Measurements from ENCODE around the gene ANKRD52.
"Not testable (repeated sequence)": the region's sequence is repeated elsewhere in the genome, so short reads cannot be mapped to it uniquely, and the experiment has no call there.

Gene ANKRD52

DNA sequence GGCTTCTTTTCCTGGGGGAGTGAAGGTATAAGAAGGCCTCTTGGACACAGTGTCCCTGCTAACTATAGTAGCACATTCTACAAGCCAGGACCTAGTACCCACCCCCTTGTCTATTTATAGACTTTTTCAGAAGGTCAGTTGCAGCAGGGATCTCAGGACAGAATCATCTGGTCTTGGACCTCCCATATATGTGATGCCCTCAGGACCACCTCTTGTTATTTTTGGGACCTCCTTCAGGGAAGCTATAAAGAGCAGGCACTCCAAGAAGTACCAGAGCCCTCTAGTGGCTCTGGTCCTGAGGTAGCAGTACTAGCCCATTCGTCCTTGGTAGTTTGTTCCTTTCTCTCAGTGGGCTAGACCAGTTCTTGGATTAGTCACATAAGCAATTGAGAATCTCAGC lies 12.8 kb upstream of the ANKRD52 start:
- no peak for DNase-seq

DNA sequence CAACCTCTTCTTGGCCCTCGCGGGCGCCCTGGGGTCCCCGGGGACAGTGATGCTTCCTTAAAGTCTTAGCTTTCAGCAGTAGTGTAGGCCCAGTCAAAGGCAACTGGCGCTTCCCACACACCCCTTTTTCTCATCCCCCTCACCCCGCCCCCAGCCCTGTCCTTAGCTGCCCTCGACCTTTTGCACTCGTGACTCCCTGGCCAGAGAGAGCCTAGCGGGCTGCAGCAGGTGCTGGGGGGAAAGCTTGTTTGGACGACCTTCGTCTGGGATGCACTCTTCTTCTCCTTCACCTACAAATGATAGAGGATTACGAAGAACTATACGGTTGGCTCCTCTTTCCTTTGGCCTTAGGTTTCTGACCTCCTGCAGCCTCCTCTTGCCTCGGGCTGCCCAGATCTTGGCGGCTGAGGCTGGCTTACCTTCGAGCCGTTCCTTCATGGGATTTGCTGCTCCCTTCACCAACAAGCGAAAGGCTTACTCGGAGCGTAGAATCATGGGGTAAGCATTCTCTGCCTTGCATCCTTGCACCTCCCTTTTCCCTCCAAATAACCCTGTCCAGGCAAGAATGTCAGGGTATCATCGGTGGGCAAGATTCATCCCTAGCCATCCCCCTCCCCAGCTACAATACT lies 9.4 kb upstream of the ANKRD52 start:
- DNase-seq: no peak

DNA sequence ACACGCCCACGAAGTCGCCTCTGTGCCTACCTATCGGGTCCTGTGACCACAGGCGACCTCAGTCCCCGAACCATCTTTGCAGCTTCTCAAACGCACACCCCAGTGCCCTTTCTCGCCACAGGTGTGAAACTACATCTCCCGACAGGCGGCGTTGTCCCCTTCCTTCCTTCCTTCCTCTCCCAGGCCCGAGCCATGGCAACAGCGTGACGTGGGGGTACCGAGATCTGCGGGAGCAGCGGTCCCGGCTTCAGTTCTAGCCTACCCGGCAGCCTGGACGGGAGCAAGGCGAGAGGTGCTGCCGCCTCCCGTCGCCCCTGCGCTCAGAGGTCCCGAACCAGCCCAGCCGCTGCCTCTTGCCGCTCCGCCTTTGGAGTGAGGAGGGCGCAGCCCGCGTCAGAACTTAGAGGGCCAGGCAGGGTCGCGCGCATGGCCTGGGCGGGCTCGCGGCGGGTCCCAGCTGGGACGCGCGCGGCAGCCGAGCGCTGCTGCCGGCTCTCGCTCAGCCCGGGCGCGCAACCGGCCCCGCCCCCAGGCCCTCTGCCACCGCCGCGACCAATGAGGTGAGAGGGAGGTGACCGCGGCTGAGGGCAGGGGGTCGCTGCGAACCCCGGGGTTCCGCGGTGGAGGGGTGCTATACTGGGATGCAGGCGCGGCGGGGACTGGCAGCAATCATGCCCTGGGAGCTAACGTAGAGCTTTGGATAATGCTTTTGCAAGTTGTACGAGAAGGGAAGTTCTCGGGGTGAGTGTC lies 8.7 kb upstream of the ANKRD52 start, which contains the start of gene COQ10A:
Gene COQ10A, plus strand, starts transcription at position 250 of the 750 bp plus-strand sequence. Its CDS starts 177 bp downstream, at position 427.
- DNase-seq: peak; percentile 87 to 91

DNA sequence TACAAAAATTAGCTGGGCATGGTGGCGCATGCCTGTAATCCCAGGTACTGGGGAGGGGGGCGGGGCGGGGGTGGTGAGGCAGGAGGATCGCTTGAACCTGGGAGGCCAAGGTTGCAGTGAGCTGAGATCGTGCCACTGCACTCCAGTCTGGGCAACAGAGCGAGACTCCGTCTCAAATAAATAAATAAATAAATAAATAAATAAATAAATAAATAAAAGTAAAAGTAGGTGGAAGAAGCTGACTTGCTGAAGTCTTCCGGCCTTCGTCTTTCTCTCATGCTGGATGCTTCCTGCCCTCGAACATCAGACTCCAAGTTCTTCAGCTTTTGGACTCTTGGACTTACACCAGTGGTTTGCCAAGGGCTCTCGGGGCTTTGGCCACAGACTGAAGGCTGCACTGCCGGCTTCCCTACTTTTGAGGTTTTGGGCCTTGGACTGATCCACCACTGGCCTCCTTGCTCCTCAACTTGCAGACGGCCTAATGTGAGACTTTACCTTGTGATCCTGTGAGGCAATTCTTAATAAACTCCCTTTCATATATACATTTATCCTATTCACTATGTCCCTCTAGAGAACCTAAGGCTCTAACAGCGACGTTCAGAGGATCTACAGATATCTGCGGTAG lies 8.0 kb upstream of the ANKRD52 start:
- DNase-seq: not testable (repeated sequence)

DNA sequence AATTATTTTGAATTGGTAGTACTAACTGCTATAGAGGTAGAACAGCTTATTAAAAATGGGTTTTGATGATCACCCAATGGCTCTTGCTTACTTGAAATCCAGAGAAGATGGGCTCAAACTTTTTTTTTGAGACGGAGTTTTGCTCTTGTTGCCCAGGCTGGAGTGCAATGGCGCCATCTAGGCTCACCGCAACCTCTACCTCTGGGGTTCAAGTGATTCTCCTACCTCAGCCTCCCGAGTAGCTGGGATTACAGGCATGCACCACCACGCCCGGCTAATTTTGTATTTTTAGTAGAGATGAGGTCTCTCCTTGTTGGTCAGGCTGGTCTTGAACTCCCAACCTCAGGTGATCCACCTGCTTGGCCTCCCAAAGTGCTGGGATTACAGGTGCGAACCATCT lies 4.8 kb upstream of the ANKRD52 start:
- DNase-seq: peak; percentile 13 to 36

DNA sequence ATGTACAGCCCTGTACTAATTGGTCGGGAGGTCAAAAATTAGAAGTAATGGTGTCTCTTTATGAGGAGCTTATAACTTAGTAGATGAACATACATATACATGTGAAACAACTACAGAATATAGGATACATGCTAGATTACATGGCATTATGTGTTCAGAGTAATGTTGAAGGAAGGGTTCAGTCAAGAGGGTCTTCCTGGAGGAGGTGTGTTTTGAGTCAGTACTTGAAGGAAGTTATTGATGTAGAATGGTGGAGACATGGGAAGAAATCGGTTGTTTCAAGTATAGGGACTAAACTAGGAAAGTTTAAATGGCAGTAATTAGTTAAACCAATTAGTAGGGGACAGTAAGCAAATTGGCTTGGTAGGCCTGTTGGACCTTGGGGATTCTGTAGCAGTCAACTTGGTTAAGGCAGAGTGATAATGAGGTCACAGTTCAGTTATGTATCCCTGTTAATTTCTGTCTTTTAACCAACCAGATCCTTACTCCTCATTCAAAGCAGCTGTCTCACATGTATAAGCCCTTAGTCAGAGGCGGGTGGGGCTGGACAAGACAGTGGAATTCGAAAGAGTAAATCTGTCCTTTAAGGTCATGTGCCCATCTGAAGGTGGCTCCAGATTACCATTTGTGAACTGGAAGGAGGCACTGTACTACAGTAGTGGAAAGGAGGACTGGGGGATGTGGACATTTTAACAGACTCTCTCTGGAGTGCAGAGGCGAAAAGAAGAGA lies 3.5 kb upstream of the ANKRD52 start:
- no peak for DNase-seq

DNA sequence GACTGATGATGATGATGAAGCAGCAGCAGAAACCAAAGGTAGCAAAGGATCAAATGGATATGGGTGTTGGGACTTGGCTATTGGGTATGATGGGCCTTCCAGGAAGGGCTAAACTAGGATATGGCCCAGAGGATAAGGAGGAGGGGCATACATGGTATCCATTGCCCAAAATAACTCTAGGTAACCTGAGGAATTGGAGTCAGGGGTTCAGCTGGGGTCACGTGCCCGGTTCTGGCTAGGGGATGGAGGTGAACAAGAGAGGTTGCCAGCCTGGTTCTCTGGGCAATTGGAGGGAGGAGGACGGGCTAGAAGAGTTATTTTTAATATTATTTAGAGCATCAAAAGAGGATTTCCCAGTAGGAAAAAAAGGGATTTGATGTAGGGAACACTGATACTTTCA lies 2.7 kb upstream of the ANKRD52 start:
- DNase-seq: no peak

DNA sequence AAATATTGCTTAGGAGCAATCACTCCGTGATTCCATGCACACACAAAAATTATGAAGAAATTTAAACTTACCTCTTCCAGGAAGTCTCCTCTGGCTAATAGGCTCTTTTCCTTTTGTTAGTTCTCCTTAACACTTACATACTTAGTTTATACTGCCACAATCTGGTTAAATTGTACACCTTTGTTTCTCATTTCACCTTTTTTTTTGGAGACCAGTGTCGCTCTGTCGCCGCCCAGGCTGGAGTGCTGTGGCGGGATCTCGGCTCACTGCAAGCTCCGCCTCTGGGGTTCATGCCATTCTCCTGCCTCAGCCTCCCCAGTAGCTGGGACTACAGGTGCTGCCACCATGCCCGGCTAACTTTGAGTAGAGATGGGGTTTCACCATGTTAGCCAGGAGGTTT lies 2.2 kb upstream of the ANKRD52 start:
- no peak for DNase-seq

DNA sequence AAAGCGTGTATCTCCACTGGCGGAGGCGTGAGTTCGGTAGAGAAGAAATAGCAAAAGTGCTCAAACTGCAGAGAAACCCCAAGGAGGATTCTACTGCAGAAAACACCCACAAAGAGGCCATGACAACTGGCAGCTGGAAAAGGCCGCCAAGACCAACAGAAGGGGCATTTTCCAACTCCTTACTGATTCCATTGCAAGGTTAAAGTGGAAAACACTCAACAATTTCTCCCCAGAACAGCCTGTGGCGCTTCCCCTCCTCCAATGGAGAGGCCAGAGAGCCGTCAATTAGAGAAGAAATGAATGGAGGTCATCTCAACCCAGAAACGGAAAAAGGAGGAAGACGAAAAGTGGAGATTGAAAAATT lies 618 bp upstream of the ANKRD52 start:
- DNase-seq: no peak

DNA sequence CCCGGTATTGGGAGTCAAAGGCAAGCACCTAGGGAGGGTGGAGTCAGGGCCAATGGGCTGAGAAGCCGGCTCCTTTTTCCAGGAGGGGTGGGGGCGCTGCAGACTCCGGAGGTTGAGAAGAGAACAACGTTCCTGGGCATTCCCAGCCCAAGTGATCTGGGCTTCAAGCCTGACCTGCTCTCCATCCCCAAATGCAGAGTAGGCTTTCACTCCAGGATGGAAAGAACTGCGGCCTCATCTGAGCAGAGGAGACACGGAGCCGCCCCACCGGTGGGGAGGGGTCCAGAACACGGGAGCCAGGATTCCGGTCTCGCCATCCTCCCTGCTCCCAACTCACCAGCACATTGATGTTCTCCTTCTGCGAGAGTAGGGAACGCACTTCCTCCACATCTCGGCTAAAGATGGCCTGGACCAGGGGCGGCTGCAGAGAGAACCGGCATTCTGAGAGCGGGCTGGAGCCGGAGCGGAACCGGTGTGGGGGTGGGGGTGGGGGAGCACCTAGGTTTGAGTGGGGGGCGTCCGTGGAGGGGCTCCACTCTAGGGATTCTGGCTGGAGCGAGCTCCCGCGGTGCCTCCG lies 605 bp downstream of the ANKRD52 start:
- DNase-seq: peak; percentile 21 to 35

DNA sequence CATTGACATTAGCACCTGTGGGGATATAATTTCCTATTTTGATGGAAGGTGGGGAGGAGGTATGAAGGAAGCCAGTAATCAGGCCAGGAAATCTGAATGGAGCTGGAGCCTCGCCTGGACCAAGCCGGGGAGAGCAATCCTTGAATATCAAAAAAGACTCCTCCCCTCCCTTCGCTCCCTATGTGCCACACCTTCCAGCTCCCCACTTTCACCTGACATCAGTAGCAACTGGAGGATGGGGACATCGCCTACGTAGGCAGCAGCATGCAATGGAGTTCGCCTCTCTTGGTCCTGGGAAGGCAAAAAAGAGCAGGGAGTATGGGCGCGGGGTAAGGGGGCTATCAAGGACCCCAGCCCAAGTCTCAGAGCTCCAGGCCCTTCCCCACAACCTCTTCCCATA lies 1.1 kb downstream of the ANKRD52 start:
- no peak for DNase-seq

DNA sequence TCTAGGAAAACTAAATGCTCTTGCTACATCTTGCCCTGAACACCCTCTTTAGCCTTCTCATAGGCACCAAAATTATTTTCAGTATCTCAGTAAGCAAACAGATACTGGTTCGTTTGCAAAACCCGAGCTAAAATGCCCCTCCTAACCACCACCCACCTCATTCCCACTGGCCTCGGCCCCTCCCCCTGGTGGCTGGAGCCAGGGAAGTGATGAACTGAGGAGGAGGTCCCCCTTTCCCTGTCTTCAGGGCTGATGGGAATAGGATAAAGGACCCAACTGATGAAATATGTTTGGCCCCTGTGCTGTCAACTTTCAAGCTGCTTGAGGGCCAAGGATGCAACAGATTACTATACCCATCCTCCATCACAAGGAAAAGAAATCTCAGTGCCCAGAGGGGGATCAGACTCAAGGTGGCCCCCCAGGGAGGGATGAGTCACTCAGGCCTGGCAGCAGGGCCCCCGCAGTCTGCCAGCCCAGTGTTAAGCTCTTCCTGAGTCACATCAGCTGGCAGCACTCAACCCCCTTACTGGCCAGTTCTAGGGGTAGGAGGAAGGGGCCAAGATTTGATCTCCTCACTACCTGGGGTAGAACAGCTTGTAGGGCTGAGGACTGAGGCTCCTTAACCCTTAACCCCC lies 1.7 kb downstream of the ANKRD52 start:
- DNase-seq: no peak

DNA sequence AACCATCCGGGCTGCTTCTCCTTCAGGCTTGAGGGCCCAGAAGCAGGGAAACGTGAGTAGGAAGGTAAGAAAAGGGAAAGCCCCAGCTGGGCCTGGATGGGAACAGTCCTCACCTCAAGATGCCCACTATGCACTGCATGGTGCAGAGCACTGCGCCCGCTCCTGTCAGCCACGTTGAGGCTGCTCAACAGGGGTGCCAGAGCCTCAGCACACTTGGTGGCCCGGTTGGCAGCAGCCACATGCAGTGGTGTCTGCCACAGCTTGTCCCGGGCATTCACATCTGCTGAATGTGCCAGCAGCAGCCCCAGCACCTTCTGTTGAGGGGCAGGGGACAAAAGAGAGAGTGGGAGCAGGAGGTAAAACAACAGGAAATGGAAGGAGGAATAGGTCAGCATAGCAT lies 2.5 kb downstream of the ANKRD52 start:
- no peak for DNase-seq

DNA sequence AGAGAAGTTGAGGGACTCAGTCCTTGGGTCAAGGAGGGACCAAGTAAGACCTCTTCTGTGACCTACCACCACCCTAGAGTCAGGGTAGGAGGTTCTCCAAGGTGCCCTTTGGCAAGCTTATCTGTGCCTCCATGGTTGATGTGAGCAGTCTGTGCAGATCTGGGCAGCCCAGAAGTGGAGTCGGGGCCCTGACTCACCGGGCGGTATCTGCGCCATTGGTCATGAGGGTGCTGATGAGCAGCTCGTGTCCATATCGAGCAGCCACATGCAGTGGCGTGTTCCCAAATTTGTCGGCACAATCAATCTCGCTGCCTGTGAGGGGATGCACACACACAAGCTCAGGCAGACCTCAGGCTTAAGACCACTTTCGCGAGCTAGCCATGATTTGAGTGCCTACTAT lies 5.1 kb downstream of the ANKRD52 start:
- DNase-seq: no peak

DNA sequence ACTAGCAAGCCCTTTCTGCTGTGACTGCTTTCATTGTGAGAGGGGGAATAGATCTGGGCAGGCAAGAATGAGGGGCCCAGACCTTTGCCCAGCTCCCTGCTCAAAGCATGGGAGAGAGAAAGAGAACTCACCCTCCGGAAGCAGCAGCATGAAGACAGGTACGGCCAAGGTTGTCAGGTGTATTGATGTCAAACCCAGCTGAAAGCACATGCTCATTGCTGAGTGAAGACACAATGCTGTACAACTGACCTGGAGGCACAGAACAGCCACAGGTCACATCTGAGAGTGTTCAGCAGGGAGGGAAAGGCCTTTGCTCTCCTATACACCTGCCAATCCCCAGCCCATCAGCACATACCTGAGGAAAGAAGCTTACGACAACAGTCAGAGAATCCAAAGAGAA lies 5.5 kb downstream of the ANKRD52 start:
- DNase-seq: no peak

DNA sequence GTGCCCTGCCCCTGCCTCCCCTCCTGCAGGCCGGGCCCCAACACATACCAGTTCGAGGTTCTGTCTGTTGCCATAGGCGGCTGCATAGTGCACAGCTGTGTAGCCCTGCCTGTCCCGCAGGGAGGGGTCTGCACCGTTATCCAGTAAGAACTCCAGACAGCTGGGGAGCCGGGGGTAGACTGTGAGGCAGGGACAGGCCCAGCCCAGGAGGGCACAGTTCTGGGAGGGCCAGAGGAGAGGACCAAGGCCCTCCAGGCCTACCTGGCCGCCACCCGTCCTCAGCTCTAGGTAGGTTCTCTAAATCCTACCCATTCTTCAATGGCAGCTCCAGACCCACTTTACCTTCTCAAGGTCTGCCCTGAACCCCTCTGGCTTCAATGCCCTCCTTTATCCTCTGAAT lies 9.5 kb downstream of the ANKRD52 start:
- no peak for DNase-seq

DNA sequence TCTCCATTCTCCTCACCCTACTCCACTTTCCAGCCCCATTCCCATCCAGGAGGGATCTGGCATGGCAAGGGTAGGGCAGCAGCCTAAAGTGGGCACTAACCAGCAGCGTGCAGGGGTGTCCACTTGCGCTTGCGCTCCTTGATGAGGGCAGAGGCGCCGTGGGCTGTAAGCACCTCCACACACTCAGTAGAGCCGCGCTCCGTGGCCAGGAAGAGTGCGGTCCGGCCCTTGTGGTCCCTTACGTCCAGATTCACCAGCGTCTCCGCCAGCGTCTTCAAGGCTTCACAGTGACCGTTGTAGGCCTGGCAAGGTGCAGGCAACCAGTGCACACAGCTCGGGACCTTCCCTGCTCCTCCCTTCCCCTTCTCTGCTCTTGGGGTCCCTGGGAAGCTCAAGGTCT lies 10.3 kb downstream of the ANKRD52 start:
- DNase-seq: no peak

DNA sequence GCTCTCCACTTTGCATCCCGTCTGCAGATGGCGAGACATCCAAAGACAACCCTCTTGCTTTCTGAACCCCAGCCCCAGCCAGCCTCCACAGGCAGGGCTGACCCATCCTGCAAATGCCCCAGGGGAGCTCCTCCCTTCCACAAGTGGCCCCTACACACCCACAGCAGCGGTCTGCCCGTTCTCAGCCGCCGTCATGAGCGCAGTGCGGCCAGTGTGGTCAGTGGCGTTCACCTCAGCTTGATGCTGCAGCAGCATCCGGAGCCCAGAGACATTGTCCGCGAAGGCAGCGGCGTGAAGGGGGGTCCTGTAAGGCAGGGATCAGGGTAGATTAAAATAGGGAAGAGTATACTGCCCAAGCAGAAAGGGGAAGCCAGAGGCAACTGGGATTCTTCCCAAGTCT lies 13.7 kb downstream of the ANKRD52 start:
- no peak for DNase-seq

DNA sequence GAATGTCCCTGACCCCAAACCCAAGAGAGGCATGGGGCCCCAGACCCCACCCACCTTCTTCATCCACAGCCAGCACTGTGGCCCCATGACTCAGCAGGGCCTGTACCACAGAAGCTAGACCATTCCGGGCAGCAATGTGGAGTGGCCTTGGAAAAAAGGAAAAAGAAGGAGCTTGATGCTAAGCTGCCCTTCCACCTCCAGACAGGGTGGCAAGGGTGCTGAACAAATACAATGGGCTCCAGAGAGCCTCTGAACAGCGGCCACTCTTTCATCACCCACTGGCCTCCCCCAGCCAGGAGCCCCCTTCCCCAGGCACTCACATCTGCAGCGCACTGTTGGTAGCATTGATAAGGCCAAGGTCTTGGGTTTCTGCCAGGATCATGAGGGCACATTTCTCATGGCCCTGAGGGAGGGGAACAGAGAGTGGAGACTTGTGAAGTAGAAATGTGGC lies 14.4 kb downstream of the ANKRD52 start:
- no peak for DNase-seq

DNA sequence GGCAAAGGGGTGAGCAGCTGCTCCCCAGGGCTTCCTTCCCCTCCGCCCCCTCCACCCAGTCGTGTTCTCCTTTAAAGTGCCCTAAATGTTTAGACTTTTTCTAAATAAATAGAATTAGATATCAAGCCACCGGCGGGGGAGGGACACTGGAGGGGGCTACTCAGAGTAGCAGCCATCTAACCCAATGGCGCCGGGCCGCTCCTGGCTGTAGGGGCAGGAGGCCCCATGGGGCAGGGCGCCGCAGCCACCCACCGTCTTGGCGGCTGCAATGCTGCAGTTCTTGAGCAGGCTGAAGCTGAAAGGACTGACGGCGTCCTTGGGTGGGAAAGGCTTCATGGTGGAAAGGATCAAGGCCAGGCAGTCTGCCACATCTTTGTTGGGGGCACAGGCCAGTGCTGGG lies 15.2 kb downstream of the ANKRD52 start:
- DNase-seq: no peak

DNA sequence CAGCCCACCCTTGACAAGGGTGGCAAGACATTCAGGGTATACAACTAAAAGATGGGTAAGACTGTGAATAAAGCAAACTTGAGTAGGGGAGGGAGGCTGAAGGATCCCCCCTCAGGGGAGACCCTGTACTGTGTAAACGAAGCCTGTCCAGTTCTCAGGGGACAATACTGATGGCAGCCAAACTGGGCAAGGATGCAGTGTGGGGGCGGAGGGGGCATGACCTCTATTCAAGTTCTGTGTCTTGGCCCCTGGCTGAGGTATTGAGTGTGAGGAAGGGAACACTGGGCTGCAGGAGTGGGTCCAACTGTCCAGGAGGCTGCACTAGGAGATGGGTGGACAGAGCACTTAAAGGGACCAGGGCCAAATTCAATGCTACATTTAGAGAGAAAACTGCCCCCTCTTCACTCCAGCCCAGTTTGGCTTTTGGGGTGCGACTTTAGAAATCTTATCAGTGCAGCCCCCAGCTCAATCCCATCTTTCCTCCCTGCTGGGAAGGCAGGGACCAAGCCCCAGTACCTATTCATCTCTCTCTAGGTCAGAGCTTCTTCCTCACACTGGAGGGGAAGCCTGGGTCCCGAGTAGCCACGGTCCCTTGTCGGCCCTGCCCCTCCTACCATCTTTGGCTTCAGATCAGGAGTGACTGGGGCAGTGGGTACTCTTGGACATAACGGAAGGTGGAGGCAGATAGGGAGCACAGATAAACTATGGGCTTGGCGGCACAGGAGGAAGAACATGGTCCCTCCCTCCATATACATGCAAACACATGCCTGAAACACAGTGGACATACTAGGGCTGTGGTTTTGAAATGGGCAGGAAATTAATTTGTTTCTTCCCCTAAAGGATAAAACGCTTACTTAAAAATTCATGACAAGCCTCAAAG lies 16.5 kb downstream of the ANKRD52 start:
- DNase-seq: no peak

DNA sequence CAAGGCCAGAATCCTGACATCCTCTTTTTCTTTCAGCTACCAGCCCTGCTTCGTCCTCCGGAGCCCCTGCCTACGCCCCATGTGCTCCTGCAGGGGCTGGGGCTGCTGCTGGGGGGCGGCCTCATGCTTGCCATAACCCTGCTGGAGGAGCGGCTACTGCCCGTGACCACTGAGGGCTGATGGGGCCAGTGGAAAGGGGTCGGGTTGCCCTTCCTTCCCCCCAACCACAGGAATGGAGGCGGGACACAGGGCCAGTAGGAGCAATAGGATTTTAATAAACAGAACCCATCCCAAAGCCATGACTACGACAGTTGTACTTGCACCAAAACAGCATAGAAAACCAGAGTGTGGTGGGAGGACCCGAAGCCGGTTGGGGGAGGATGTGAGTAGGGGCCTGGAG lies 20.6 kb downstream of the ANKRD52 start:
- DNase-seq: no peak
